MCF 10A (cell line): ENCODE data around the gene SRSF5. TPM values are rescaled to one million over a fixed set of nuclear protein-coding genes. Genes with fewer than 3 reads are reported as not detected.
"Not testable (repeated sequence)": the region's sequence is repeated elsewhere in the genome, so short reads cannot be mapped to it uniquely, and the experiment has no call there.

Source experiments
- BruUV-seq: library from RNA; stranded (reverse); fragments of 400-500 nt; replicated peaks from 2 replicates; lab custom pipeline; 2021; lab: Mats Ljungman, UMichigan
- CTCF ChIA-PET: fragments of 300-600 bp; sonication (Branson Sonifier 250); formaldehyde crosslinking; extraction: SDS; loops from one replicate; lab custom pipeline; 2021; ENCODE audit warnings: antibody characterized with exemption, inconsistent platforms; lab: Yijun Ruan, JAX
- POLR2A ChIA-PET: fragments of 300-600, 350-650 bp; sonication (Branson Sonifier 250); formaldehyde crosslinking; extraction: SDS; loops from one replicate; lab custom pipeline; 2020; ENCODE audit warnings: antibody characterized with exemption, inconsistent platforms; lab: Yijun Ruan, JAX
- DNase-seq: peaks from one replicate; pipeline ENCODE4 v3.0.0-alpha.2; 2018; ENCODE audit not compliant: unreplicated experiment
- H3K27ac Mint-ChIP-seq: one replicate; pipeline ENCODE4 v1.8.0; 2022; ENCODE audit warnings: mild to moderate bottlenecking, low read depth, mixed read lengths; ENCODE audit not compliant: unreplicated experiment
- H3K27me3 Mint-ChIP-seq: one replicate; pipeline ENCODE4 v1.8.0; 2022; ENCODE audit warnings: mixed read lengths; ENCODE audit not compliant: insufficient read depth, unreplicated experiment
- H3K36me3 Mint-ChIP-seq: one replicate; pipeline ENCODE4 v1.8.0; 2022; ENCODE audit warnings: mild to moderate bottlenecking, moderate library complexity, mixed read lengths; ENCODE audit not compliant: insufficient read depth, unreplicated experiment
- H3K4me1 Mint-ChIP-seq: one replicate; pipeline ENCODE4 v1.8.0; 2022; ENCODE audit warnings: mixed read lengths; ENCODE audit not compliant: insufficient read depth, unreplicated experiment
- H3K4me3 Mint-ChIP-seq: one replicate; pipeline ENCODE4 v1.8.0; 2022; ENCODE audit warnings: mild to moderate bottlenecking, moderate library complexity, mixed read lengths; ENCODE audit not compliant: unreplicated experiment
- H3K9me3 Mint-ChIP-seq: one replicate; pipeline ENCODE4 v1.8.0; 2022; ENCODE audit warnings: mixed read lengths; ENCODE audit not compliant: unreplicated experiment
- intact Hi-C: fragments of 100-400 bp; cut with micrococcal nuclease; formaldehyde crosslinking; loops from 2 replicates; pipeline ENCODE4 v1.14.1; 2022
- total RNA-seq: library from RNA; stranded (reverse); gene quantifications from 2 replicates; pipeline ENCODE4 v1.2.3, GENCODE V29; 2022
- TF ChIP-seq, protein P1 (sequence below): fragments of 200-600 bp; IDR thresholded peaks from one replicate; pipeline ENCODE4 v1.8.0; 2022; ENCODE audit warnings: antibody characterized with exemption, mild to moderate bottlenecking; ENCODE audit not compliant: unreplicated experiment

SRSF5 gene
- total RNA-seq, 1 experiment from 2014 or later = 281 TPM

DNA sequence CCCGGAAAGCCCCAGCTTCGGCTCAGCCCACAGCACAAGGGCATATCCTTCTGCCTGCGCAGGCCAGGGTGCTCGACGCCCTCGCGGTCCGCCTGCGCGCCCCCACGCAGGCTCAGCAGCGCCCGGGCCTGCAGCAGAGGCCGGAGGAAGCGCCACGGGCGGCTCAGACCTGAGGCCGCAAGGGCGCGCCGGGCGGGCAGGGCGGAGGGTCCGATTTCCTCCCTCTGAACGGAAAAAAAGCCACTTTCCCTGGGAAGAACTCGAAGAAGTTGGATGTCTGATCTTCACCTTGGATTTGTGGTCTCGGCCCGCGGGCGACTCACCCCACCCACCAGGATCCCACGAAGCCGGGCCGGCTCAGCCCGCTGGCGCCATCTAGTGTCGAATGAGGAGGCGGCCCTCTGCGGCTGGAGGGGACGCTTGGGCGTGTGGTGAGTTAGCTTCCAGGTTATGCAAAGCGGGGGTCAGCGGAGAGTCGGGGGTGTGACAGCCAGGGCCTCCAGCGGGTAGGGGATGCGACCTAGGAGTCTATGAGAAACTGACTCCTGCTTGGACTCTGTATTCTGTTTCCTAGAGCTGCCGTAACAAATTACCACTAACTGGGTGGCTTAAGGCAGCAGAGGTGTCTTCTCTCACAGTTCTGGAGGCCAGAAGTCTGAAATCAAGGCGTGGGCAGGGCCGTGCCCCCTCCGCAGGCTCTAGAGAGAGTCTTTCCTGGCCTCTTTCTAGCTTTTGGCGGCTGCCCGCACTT lies 40.0 kb upstream of the SRSF5 start:
- ChIA-PET CTCF (interaction anchor here (0.6 to 7.9 kb wide), 38 partner anchors 8 to 1562 kb away, joined by 3 to 127 read pairs (median 4); partner anchors contain the start of gene CCDC177), POLR2A (interaction anchor here (0.6 to 2.0 kb wide), 3 partner anchors 114 to 142 kb away, joined by 3 to 5 read pairs (median 3); no protein-coding TSS in a partner anchor)
- BruUV-seq = no TSS peak
- Mint-ChIP-seq H3K27ac (no peak overlapping the region), H3K9me3 (no peaks in the 10 kb centered on the region), H3K4me3 (peak overlapping the region; percentile 59), H3K4me1 (peaks cover 6% of the 10 kb centered on the region), H3K27me3 (no peaks in the 10 kb centered on the region), H3K36me3 (no peaks in the 10 kb centered on the region)
- peak; percentile 79 for DNase-seq
- intact Hi-C loops = loop anchor here (1.0 to 2.0 kb wide), 3 partner anchors 124 to 192 kb away; no protein-coding TSS in a partner anchor
- TF ChIP-seq, protein P1, sequence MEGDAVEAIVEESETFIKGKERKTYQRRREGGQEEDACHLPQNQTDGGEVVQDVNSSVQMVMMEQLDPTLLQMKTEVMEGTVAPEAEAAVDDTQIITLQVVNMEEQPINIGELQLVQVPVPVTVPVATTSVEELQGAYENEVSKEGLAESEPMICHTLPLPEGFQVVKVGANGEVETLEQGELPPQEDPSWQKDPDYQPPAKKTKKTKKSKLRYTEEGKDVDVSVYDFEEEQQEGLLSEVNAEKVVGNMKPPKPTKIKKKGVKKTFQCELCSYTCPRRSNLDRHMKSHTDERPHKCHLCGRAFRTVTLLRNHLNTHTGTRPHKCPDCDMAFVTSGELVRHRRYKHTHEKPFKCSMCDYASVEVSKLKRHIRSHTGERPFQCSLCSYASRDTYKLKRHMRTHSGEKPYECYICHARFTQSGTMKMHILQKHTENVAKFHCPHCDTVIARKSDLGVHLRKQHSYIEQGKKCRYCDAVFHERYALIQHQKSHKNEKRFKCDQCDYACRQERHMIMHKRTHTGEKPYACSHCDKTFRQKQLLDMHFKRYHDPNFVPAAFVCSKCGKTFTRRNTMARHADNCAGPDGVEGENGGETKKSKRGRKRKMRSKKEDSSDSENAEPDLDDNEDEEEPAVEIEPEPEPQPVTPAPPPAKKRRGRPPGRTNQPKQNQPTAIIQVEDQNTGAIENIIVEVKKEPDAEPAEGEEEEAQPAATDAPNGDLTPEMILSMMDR = peak; percentile 94

DNA sequence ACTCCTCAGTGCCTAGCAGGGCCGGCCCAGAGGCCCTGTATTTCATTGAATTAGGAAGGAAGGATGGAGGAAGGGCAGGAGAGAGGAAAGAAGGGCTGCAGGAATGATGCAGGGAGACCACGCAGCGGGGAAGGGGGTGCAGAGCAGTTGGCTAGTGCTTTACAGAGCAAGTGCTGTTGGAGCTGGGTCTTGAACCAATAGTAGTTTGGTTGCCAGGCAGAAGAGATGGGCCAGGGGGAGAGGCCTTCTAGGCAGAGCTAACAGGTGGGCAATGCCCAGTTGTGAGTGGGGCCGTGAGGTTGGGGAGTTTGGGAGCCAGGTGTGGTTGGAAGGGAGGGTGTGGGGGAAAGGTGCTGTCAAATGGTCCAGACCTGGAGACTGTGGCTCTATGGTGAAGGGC lies 39.1 kb upstream of the SRSF5 start:
- Mint-ChIP-seq H3K4me3 (no peak overlapping the region), H3K27ac (no peak overlapping the region), H3K27me3 (no peaks in the 10 kb centered on the region), H3K9me3 (no peaks in the 10 kb centered on the region), H3K36me3 (no peaks in the 10 kb centered on the region), H3K4me1 (peaks cover 6% of the 10 kb centered on the region)
- TF ChIP-seq, protein P1 = no peak
- ChIA-PET POLR2A (interaction anchor here (0.9 to 2.0 kb wide), 2 partner anchors 115 to 143 kb away, joined by 3 to 5 read pairs; no protein-coding TSS in a partner anchor), CTCF (interaction anchor here (0.6 to 7.9 kb wide), 21 partner anchors 9 to 461 kb away, joined by 3 to 127 read pairs (median 5); partner anchors contain the start of gene CCDC177)
- BruUV-seq = no TSS peak
- intact Hi-C loops = loop anchor here (1.0 to 2.0 kb wide), 3 partner anchors 125 to 193 kb away; no protein-coding TSS in a partner anchor
- DNase-seq = no peak

DNA sequence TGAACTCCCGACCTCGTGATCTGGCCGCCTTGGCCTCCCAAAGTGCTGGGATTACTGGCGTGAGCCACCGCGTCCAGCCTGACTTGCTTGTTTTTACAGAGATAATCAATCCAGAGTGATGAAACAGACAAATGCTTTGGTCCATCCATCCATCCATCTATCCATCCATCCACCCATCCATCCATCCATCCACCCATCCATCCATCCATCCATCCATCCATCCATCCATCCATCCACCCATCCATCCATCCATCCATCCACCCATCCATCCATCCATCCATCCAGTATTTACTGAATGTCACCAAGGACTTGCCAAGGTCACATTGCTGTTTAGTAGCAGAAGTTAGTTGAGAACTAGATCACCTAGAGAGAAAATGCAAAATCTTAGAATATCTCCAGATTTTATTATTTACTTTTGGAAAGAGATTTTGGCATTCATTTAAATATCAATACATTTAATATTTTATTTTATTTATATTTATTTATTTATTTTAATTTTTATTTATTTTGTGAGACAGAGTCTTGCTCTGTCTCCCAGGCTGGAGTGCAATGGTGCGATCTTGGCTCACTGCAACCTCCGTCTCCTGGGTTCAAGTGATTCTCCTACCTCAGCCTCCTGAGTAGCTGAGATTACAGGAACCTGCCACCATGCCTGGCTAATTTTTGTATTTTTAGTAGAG lies 34.9 kb upstream of the SRSF5 start:
- BruUV-seq, POLR2A ChIA-PET, DNase-seq, H3K27ac Mint-ChIP-seq, H3K4me3 Mint-ChIP-seq, H3K36me3 Mint-ChIP-seq, H3K9me3 Mint-ChIP-seq, H3K4me1 Mint-ChIP-seq, H3K27me3 Mint-ChIP-seq: not testable (repeated sequence)
- intact Hi-C loops = loop anchor here (10.0 kb wide), 1 partner anchor 583 kb away; no protein-coding TSS in a partner anchor
- CTCF ChIA-PET = interaction anchor here (1.1 to 7.9 kb wide), 4 partner anchors 138 to 296 kb away, joined by 3 to 127 read pairs (median 10); no protein-coding TSS in a partner anchor

DNA sequence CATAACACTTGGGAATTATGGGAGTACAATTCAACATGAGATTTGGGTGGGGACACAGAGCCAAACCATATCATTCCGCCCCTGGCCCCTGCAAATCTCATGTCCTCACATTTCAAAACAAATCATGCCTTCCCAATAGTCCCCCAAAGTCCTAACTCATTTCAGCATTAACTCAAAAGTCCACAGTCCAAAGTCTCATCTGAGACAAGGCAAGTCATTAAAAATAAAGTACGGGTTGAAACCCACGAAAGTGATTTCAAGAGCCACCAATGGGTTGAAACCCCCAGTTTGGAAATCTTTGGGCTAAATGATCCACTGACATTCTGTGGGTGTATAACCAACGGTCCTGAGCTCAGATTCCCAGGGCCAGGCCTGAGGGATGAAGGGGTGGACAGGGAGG lies 30.5 kb upstream of the SRSF5 start:
- H3K27ac Mint-ChIP-seq, POLR2A ChIA-PET, H3K4me1 Mint-ChIP-seq, DNase-seq, H3K9me3 Mint-ChIP-seq, H3K36me3 Mint-ChIP-seq, H3K4me3 Mint-ChIP-seq, BruUV-seq, H3K27me3 Mint-ChIP-seq: not testable (repeated sequence)
- intact Hi-C loops = loop anchor here (10.0 kb wide), 1 partner anchor 578 kb away; no protein-coding TSS in a partner anchor
- CTCF ChIA-PET = interaction anchor here (1.7 kb wide), 1 partner anchor 9 kb away, joined by 8 read pairs; no protein-coding TSS in a partner anchor
